ENCODE results near the gene RNF217.
"Not testable (repeated sequence)": the region's sequence is repeated elsewhere in the genome, so short reads cannot be mapped to it uniquely, and the experiment has no call there.

The RNF217 gene

GRCh38 chr6:124961777-124962638, at the start of gene RNF217:
Gene RNF217, plus strand, starts transcription at chr6:124962437. Its CDS starts 108 bp downstream, at chr6:124962545.
- DNase-seq (ENCODE audit: low read depth in 2 of 2) = no peak

GRCh38 chr6:124913056-124913455, 49.2 kb upstream of the RNF217 start:
- no peak for DNase-seq (ENCODE audit: low read depth in 2 of 2)

- no peak for DNase-seq (ENCODE audit: low read depth in 2 of 2)
Measured at GRCh38 chr6:124917769-124918168, 44.5 kb upstream of the RNF217 start.

- not testable (repeated sequence) for DNase-seq (ENCODE audit: low read depth in 2 of 2)
Measured at GRCh38 chr6:124919703-124920102, 42.5 kb upstream of the RNF217 start.

GRCh38 chr6:124924333-124924759, 37.9 kb upstream of the RNF217 start:
- no peak for DNase-seq (ENCODE audit: low read depth in 2 of 2)

- no peak for DNase-seq (ENCODE audit: low read depth in 2 of 2)
Measured at GRCh38 chr6:124926435-124926834, 35.8 kb upstream of the RNF217 start.

GRCh38 chr6:124927806-124928205, 34.4 kb upstream of the RNF217 start:
- no peak for DNase-seq (ENCODE audit: low read depth in 2 of 2)

- DNase-seq (ENCODE audit: low read depth in 2 of 2) = no peak
Measured at GRCh38 chr6:124928851-124929250, 33.4 kb upstream of the RNF217 start.

- DNase-seq (ENCODE audit: low read depth in 2 of 2) = no peak
Measured at GRCh38 chr6:124937645-124938044, 24.6 kb upstream of the RNF217 start.

GRCh38 chr6:124941259-124941658, 21.0 kb upstream of the RNF217 start:
- DNase-seq (ENCODE audit: low read depth in 2 of 2) = no peak

GRCh38 chr6:124943658-124944057, 18.6 kb upstream of the RNF217 start:
- no peak for DNase-seq (ENCODE audit: low read depth in 2 of 2)

- no peak for DNase-seq (ENCODE audit: low read depth in 2 of 2)
Measured at GRCh38 chr6:124947971-124948451, 14.2 kb upstream of the RNF217 start.

GRCh38 chr6:124949706-124950105, 12.5 kb upstream of the RNF217 start:
- no peak for DNase-seq (ENCODE audit: low read depth in 2 of 2)

- no peak for DNase-seq (ENCODE audit: low read depth in 2 of 2)
Measured at GRCh38 chr6:124953808-124954207, 8.4 kb upstream of the RNF217 start.

- no peak for DNase-seq (ENCODE audit: low read depth in 2 of 2)
Measured at GRCh38 chr6:124955108-124955856, 7.0 kb upstream of the RNF217 start.

GRCh38 chr6:124956018-124956417, 6.2 kb upstream of the RNF217 start:
- DNase-seq (ENCODE audit: low read depth in 2 of 2) = no peak

- DNase-seq (ENCODE audit: low read depth in 2 of 2) = no peak
Measured at GRCh38 chr6:124958149-124958548, 4.1 kb upstream of the RNF217 start.

- DNase-seq (ENCODE audit: low read depth in 2 of 2) = no peak
Measured at GRCh38 chr6:124958759-124959354, 3.4 kb upstream of the RNF217 start.

- no peak for DNase-seq (ENCODE audit: low read depth in 2 of 2)
Measured at GRCh38 chr6:124960757-124961463, 1.3 kb upstream of the RNF217 start.

GRCh38 chr6:124961464-124961776, 817 bp upstream of the RNF217 start:
- DNase-seq (ENCODE audit: low read depth in 2 of 2) = no peak

- no peak for DNase-seq (ENCODE audit: low read depth in 2 of 2)
Measured at GRCh38 chr6:124962639-124963415, 590 bp downstream of the RNF217 start.

Measured in stimulated activated CD4-positive, alpha-beta T cell treated with anti-CD3 and anti-CD28 coated beads, Interleukin-1b, Interleukin-23, amount 100 ng/mL, for 4 hours (primary cell).